Calu3 (cell line): ENCODE data around the gene TAF12. TPM values are rescaled to one million over a fixed set of nuclear protein-coding genes. Genes with fewer than 3 reads are reported as not detected.
"Not testable (repeated sequence)": the region's sequence is repeated elsewhere in the genome, so short reads cannot be mapped to it uniquely, and the experiment has no call there.

Experiments used
- BruUV-seq: library from RNA; stranded (reverse); fragments of 400-500 nt; replicated peaks from 2 replicates; lab custom pipeline; 2021; lab: Mats Ljungman, UMichigan
- CTCF ChIA-PET: fragments of 300-600 bp; sonication (Branson Sonifier 250); formaldehyde crosslinking; loops from one replicate; lab custom pipeline; 2022; ENCODE audit warnings: antibody characterized with exemption; lab: Charles Lee
- DNase-seq: peaks from one replicate; pipeline ENCODE4 v3.0.0; 2022
- H3K27ac Mint-ChIP-seq: one replicate; pipeline ENCODE4 v1.8.0; 2022; ENCODE audit warnings: mixed read lengths; ENCODE audit not compliant: unreplicated experiment
- H3K27me3 Mint-ChIP-seq: one replicate; pipeline ENCODE4 v1.8.0; 2022; ENCODE audit warnings: mixed read lengths; ENCODE audit not compliant: unreplicated experiment
- H3K36me3 Mint-ChIP-seq: one replicate; pipeline ENCODE4 v1.8.0; 2022; ENCODE audit warnings: mild to moderate bottlenecking, moderate library complexity, mixed read lengths; ENCODE audit not compliant: insufficient read depth, unreplicated experiment
- H3K4me1 Mint-ChIP-seq: one replicate; pipeline ENCODE4 v1.8.0; 2022; ENCODE audit warnings: mild to moderate bottlenecking, low read depth, mixed read lengths; ENCODE audit not compliant: unreplicated experiment
- H3K4me3 Mint-ChIP-seq: one replicate; pipeline ENCODE4 v1.8.0; 2022; ENCODE audit warnings: mild to moderate bottlenecking, low read depth, moderate library complexity, mixed read lengths; ENCODE audit not compliant: unreplicated experiment
- H3K9me3 Mint-ChIP-seq: one replicate; pipeline ENCODE4 v1.8.0; 2022; ENCODE audit warnings: low read depth, mixed read lengths; ENCODE audit not compliant: unreplicated experiment
- CTCF ChIP-seq: fragments of 200-600 bp; IDR thresholded peaks from one replicate; pipeline ENCODE4 v1.8.0; 2022; ENCODE audit warnings: antibody characterized with exemption; ENCODE audit not compliant: unreplicated experiment
- intact Hi-C: fragments of 100-400 bp; cut with micrococcal nuclease; formaldehyde crosslinking; loops from one replicate; pipeline ENCODE4 v1.10.0; 2022; ENCODE audit not compliant: unreplicated experiment
- total RNA-seq: library from RNA; stranded (reverse); gene quantifications from 2 replicates; pipeline ENCODE4 v1.2.3, GENCODE V29; 2022

TAF12 gene
- total RNA-seq, 1 experiment from 2014 or later: 21.6 TPM

GRCh38 chr1:28656335-28656734 is 13.5 kb upstream of the TAF12 start:
- CTCF ChIA-PET: no interaction called here
- BruUV-seq: no TSS peak
- no peak for DNase-seq

GRCh38 chr1:28655448-28656311 is 12.8 kb upstream of the TAF12 start:
- not testable (repeated sequence) for H3K36me3 Mint-ChIP-seq, BruUV-seq, H3K27ac Mint-ChIP-seq

More at GRCh38 chr1:28656335-28656734, 13.5 kb upstream of the TAF12 start:
- Mint-ChIP-seq H3K27ac (no peak overlapping the region), H3K27me3 (no peaks in the 10 kb centered on the region), H3K4me3 (no peak overlapping the region), H3K36me3 (no peaks in the 10 kb centered on the region), H3K4me1 (no peaks in the 10 kb centered on the region), H3K9me3 (no peaks in the 10 kb centered on the region)
- TF ChIP-seq CTCF: no peak
- intact Hi-C loops: no loop called here

GRCh38 chr1:28653870-28654269 is 11.0 kb upstream of the TAF12 start:
- H3K27me3 Mint-ChIP-seq, intact Hi-C loops, H3K4me3 Mint-ChIP-seq, CTCF ChIA-PET, H3K27ac Mint-ChIP-seq, H3K9me3 Mint-ChIP-seq, H3K36me3 Mint-ChIP-seq, H3K4me1 Mint-ChIP-seq, BruUV-seq: not testable (repeated sequence)
- DNase-seq: peak; percentile 38

More at GRCh38 chr1:28655448-28656311, 12.8 kb upstream of the TAF12 start:
- CTCF ChIA-PET: interaction anchor here (0.8 kb wide), 1 partner anchor 81 kb away, joined by 7 read pairs; the partner anchor contains the start of gene YTHDF2
- DNase-seq, H3K27me3 Mint-ChIP-seq, H3K4me1 Mint-ChIP-seq, H3K9me3 Mint-ChIP-seq, intact Hi-C loops, H3K4me3 Mint-ChIP-seq: not testable (repeated sequence)

- H3K4me1 Mint-ChIP-seq, intact Hi-C loops, H3K27me3 Mint-ChIP-seq, H3K9me3 Mint-ChIP-seq, H3K4me3 Mint-ChIP-seq, DNase-seq, CTCF ChIA-PET, BruUV-seq, H3K27ac Mint-ChIP-seq: not testable (repeated sequence)
- peaks cover 15% of the 10 kb centered on the region for H3K36me3 Mint-ChIP-seq
Observed at GRCh38 chr1:28653063-28653462, 10.2 kb upstream of the TAF12 start.

- DNase-seq: peak; percentile 82
- Mint-ChIP-seq H3K9me3 (no peaks in the 10 kb centered on the region), H3K36me3 (peaks cover 28% of the 10 kb centered on the region), H3K4me1 (peaks cover 20% of the 10 kb centered on the region), H3K27ac (peak within 1 kb of the TSS; percentile 100), H3K27me3 (no peaks in the 10 kb centered on the region), H3K4me3 (peak within 1 kb of the TSS; percentile 71)
- intact Hi-C loops: loop anchor here (5.0 kb wide), 1 partner anchor 89 kb away; the partner anchor contains the start of gene YTHDF2
- CTCF ChIA-PET: interaction anchor here (0.6 to 1.3 kb wide), 7 partner anchors 20 to 462 kb away, joined by 3 to 7 read pairs (median 4); partner anchors contain the start of genes GMEB1 and YTHDF2
- TSS peak; percentile 100 for BruUV-seq
- no peak for TF ChIP-seq CTCF
Observed at GRCh38 chr1:28648474-28649198, 5.8 kb upstream of the TAF12 start, which contains the start of gene RNU11. RNU11 (plus strand) TSS chr1:28648600.
